ENCODE results near the gene SURF1. TPM values are rescaled to one million over a fixed set of nuclear protein-coding genes. Genes with fewer than 3 reads are reported as not detected.

The SURF1 gene
- total and polyA plus RNA-seq, 10 of the 15 experiments (the other 5 are each of a cell fraction or from before 2014, with no cell fraction given): 17.9 to 46.4 (median 29.6) TPM

DNA sequence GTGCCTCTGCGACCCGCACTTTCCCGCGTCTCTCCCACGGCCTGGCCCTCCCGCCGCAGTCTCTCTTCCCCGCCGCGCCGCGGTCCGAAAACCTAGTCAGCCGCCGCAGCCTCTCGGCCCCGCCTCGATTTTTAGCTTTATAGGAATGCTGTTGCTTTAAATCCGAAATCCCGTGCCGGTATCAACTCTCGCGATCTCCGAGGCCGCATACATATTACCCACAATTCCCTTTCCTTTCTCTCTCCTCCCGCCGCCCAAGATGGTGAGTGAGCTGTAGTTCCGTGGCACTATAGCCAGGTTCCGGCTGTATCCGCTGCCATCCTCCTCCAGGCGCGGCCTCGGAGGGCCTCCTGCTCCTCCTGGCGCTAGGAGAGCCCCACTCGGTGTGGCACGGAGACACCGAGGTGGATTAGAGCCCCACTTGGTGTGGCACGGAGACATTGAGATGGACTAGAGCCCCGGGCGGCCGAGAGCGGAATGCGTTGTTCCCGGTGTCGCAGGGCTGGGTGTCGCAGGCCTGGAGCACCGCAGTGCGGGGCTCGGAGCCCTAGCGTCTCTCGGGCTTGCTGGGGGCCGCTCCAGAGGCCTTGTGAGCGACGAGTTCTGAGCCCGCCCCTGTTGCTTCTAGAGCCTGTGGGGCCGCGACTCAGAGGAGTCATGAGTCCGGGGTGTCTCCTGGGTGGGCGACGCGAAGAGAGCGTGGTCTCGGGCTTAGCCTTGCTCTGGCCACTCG is 8.1 kb downstream of the SURF1 start, which contains the start of the genes MED22 and RPL7A (continued):
- TF ChIP-seq, protein P1, sequence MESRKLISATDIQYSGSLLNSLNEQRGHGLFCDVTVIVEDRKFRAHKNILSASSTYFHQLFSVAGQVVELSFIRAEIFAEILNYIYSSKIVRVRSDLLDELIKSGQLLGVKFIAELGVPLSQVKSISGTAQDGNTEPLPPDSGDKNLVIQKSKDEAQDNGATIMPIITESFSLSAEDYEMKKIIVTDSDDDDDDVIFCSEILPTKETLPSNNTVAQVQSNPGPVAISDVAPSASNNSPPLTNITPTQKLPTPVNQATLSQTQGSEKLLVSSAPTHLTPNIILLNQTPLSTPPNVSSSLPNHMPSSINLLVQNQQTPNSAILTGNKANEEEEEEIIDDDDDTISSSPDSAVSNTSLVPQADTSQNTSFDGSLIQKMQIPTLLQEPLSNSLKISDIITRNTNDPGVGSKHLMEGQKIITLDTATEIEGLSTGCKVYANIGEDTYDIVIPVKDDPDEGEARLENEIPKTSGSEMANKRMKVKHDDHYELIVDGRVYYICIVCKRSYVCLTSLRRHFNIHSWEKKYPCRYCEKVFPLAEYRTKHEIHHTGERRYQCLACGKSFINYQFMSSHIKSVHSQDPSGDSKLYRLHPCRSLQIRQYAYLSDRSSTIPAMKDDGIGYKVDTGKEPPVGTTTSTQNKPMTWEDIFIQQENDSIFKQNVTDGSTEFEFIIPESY (IDR thresholded peaks at IDR 0.05): 0 out of 2 replicates have a peak, but pooled peaks have one; percentile 5
- peak; percentile 92 for TF ChIP-seq SMAD1 (IDR thresholded peaks at IDR 0.05; ENCODE audit: low read depth, partially characterized antibody)
- TF ChIP-seq CHD2 (IDR thresholded peaks at IDR 0.05; ENCODE audit: borderline replicate concordance, low read depth, low read length): peak; percentile 99
- no peak for TF ChIP-seq PAX8 (IDR thresholded peaks at IDR 0.05)
- TF ChIP-seq, protein P2, sequence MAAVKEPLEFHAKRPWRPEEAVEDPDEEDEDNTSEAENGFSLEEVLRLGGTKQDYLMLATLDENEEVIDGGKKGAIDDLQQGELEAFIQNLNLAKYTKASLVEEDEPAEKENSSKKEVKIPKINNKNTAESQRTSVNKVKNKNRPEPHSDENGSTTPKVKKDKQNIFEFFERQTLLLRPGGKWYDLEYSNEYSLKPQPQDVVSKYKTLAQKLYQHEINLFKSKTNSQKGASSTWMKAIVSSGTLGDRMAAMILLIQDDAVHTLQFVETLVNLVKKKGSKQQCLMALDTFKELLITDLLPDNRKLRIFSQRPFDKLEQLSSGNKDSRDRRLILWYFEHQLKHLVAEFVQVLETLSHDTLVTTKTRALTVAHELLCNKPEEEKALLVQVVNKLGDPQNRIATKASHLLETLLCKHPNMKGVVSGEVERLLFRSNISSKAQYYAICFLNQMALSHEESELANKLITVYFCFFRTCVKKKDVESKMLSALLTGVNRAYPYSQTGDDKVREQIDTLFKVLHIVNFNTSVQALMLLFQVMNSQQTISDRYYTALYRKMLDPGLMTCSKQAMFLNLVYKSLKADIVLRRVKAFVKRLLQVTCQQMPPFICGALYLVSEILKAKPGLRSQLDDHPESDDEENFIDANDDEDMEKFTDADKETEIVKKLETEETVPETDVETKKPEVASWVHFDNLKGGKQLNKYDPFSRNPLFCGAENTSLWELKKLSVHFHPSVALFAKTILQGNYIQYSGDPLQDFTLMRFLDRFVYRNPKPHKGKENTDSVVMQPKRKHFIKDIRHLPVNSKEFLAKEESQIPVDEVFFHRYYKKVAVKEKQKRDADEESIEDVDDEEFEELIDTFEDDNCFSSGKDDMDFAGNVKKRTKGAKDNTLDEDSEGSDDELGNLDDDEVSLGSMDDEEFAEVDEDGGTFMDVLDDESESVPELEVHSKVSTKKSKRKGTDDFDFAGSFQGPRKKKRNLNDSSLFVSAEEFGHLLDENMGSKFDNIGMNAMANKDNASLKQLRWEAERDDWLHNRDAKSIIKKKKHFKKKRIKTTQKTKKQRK (IDR thresholded peaks at IDR 0.05; ENCODE audit: low read depth, low read length): no peak
- TF ChIP-seq CBFB (IDR thresholded peaks at IDR 0.05; ENCODE audit: low read depth): peak; percentile 99; the same call in 1 of the 2 replicates
- TF ChIP-seq MEF2B (IDR thresholded peaks at IDR 0.05; ENCODE audit: partially characterized antibody, poor library complexity, severe bottlenecking): no peak
- TF ChIP-seq BMI1 (IDR thresholded peaks at IDR 0.05; ENCODE audit: borderline replicate concordance): no peak
- TF ChIP-seq MYC (IDR thresholded peaks at IDR 0.05; ENCODE audit: insufficient read depth, insufficient read length, insufficient replicate concordance, low read length, severe bottlenecking): peak; percentile 95
- TF ChIP-seq, protein P3, sequence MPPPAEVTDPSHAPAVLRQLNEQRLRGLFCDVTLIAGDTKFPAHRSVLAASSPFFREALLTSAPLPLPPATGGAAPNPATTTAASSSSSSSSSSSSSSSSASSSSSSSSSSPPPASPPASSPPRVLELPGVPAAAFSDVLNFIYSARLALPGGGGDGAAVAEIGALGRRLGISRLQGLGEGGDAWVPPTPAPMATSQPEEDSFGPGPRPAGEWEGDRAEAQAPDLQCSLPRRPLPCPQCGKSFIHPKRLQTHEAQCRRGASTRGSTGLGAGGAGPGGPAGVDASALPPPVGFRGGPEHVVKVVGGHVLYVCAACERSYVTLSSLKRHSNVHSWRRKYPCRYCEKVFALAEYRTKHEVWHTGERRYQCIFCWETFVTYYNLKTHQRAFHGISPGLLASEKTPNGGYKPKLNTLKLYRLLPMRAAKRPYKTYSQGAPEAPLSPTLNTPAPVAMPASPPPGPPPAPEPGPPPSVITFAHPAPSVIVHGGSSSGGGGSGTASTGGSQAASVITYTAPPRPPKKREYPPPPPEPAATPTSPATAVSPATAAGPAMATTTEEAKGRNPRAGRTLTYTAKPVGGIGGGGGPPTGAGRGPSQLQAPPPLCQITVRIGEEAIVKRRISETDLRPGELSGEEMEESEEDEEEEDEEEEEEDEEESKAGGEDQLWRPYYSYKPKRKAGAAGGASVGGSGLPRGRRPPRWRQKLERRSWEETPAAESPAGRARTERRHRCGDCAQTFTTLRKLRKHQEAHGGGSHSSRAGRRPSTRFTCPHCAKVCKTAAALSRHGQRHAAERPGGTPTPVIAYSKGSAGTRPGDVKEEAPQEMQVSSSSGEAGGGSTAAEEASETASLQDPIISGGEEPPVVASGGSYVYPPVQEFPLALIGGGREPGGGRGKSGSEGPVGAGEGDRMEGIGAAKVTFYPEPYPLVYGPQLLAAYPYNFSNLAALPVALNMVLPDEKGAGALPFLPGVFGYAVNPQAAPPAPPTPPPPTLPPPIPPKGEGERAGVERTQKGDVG (CRISPR knock-in tag; IDR thresholded peaks at IDR 0.05): no peak
- no peak for TF ChIP-seq SMC3 (IDR thresholded peaks at IDR 0.05; ENCODE audit: borderline replicate concordance, low read length)
- TF ChIP-seq RAD21 (IDR thresholded peaks at IDR 0.05; ENCODE audit: insufficient read depth, low read depth, low read length): no peak
- peak; percentile 46 to 67; a peak in 2 of 4 replicates for TF ChIP-seq BHLHE40 (IDR thresholded peaks at IDR 0.05; ENCODE audit: borderline replicate concordance in 1 of 2, low read depth in 2 of 2, low read length in 1 of 2)
- no peak for TF ChIP-seq TCF7 (IDR thresholded peaks at IDR 0.05; ENCODE audit: borderline replicate concordance)
- TF ChIP-seq NFYA (IDR thresholded peaks at IDR 0.05; ENCODE audit: borderline replicate concordance, low read depth, low read length): no peak
